Measurements from ENCODE around the gene ODC1.

GRCh38 chr2:10397878-10398277 is 50.2 kb downstream of the ODC1 start:
- TF ChIP-seq CTCF (IDR thresholded peaks at IDR 0.05; ENCODE audit: extremely low read depth in 1 of 2, insufficient read depth in 1 of 2, low read depth in 1 of 2, low read length in 2 of 2) (no peak), EZH2 (IDR thresholded peaks at IDR 0.05; ENCODE audit: borderline replicate concordance, low read depth, low read length, severe bottlenecking) (no peak), MYC (IDR thresholded peaks at IDR 0.05; ENCODE audit: low read depth, low read length) (no peak), MAX (IDR thresholded peaks at IDR 0.05; ENCODE audit: insufficient read depth, insufficient read length) (no peak), GATA2 (IDR thresholded peaks at IDR 0.05; ENCODE audit: insufficient read depth, insufficient read length, low read depth, low read length) (no peak), POLR2A (IDR thresholded peaks at IDR 0.05; ENCODE audit: low read depth, low read length) (no peak), POLR2AphosphoS5 (IDR thresholded peaks at IDR 0.05; ENCODE audit: insufficient read depth, low read depth, low read length) (no peak), FOS (IDR thresholded peaks at IDR 0.05; ENCODE audit: borderline replicate concordance, insufficient read depth, low read length) (no peak), JUN (IDR thresholded peaks at IDR 0.05; ENCODE audit: borderline replicate concordance, insufficient read depth, insufficient read length, low read depth) (no peak)
